Superior temporal gyrus (tissue), 1 donor: ENCODE data around the gene FRG2B.
"Not testable (repeated sequence)": the region's sequence is repeated elsewhere in the genome, so short reads cannot be mapped to it uniquely, and the experiment has no call there.

Source experiments
- DNase-seq: peaks from one replicate; pipeline ENCODE4 v3.0.0-alpha.2; 2016; ENCODE audit errors: extremely low spot score

FRG2B gene

DNA sequence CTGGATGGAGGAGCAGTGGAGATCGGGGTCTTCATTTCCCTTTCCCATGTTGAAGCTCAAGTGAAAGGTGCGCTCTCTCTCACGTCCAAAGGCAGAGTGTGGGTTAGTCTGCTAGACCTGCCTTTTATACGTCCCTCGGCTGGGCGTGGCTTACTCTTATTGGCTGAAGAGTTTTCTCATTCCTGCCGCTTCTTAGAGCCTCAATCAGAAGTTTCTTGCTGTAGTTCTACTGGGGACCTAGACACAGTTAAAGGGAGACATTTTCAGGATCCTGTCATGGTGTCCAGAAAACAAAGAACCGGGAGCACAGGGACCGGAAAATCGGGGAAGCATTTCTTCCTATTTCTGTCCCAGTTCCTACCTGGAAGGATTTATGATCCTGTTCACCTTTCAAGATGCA, at the start of gene FRG2B:
Gene FRG2B, minus strand, starts transcription at position 101 of the 400 bp plus-strand sequence. Its CDS starts 53 bp downstream, at position 48.
- not testable (repeated sequence) for DNase-seq

GRCh38 chr10:133667446-133667845, 40.9 kb upstream of the FRG2B start:
- DNase-seq, result not testable (repeated sequence)

GRCh38 chr10:133663544-133664160, 37.1 kb upstream of the FRG2B start:
- DNase-seq, result not testable (repeated sequence)

DNA sequence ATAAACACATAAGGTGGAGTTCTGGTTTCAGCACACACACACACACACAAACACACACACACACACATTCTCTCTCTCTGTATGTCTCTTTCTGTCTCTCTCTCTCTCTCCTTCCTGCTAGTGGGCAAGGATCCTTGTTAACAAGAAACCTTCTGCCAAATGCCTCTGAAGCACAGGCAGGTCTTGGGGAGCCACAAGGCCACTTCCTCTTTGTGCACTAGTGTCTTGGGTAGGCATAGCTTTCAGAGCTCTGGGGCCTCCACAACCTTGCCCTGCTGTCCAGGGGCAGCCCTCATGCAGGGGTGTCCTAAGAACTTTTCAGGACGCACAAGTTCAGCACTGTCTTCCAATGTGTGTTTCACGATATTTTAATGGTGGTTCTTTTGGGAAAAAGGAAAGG, 34.5 kb upstream of the FRG2B start:
- not testable (repeated sequence) for DNase-seq

DNA sequence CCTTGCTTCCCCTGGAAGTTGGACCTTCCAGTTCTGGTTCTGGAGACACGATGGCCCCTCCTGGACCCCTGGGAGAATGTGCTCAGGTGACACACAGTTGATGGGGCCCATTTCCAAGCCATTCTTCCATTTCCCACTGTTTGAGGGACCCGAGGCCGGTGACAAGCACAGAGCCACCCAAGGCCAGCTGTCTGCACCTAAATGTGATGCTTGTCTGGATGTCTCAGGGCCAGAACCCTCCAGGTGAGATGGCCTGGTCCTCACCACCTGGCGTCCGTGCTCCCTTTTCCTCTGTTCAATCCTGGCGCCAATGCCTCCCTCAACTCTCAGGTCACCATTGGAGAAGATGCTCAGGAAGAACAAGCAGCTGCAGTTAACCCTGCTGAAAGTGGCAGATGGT, 33.9 kb upstream of the FRG2B start:
- not testable (repeated sequence) for DNase-seq

GRCh38 chr10:133657276-133657675, 30.7 kb upstream of the FRG2B start:
- not testable (repeated sequence) for DNase-seq

- not testable (repeated sequence) for DNase-seq
Measured at GRCh38 chr10:133648872-133649455, 22.4 kb upstream of the FRG2B start.

DNA sequence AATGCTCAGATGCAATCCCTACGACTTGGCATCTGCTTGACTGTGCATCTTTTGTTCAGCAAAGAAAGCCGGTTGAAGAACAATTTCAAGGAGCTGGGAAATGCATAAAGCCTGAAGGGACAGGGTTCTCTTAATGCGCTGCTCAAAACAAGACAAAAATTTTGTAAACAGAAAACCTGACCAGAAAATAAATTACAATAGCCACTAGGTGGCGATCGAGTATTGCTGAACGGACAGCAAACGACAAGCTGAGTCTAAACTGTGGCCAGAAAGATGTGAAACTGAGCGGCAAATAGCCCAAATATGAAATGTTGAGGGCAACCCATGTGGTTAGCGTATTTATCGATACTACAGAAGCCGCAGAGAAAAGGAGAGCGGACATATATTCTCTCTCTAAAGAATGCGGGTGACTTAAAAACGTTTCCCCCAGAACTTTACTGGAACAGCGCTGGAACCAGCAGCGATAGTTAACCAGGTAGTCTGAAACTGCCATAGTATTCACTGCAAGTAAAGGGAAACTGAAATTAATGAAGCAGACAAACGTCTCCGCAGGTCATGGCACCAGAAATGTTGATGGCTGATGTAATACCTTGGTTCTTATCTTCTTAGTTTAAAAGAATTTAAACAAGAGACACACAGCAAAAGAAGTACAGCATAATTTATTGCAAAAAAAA, 20.6 kb upstream of the FRG2B start:
- not testable (repeated sequence) for DNase-seq

GRCh38 chr10:133637846-133638235, 11.2 kb upstream of the FRG2B start:
- not testable (repeated sequence) for DNase-seq

DNA sequence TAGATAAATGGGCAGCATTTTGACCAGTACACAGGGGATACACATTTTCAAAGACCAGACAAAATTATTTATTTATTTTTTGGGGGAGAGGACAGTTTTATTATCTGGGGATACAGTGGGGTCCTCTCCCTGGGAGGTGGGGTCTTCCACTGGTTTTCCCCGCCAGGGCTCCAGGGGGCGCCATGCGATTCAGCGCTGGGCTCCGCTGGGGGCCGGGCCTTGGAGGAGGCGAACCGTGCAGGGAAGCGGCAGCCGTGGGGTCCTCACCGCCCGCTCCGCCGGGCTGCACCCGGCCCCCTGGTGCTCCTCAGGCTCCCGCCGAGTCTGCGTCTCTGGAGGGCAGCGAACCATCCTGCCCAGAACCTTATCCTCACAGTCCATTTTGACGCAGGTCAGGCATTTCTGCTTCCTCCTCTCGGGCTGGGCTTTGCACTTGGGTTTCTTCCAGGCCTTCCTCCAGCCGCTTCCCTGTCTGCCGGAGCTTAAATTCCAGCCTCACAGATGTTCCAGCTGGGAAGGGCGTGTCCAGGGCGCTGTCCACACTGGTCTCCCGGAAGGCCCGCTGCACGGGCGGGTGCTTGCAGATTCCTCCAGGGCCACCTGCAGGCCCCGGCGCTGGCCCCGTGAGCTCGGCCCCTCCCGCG, 10.7 kb upstream of the FRG2B start:
- not testable (repeated sequence) for DNase-seq

GRCh38 chr10:133630723-133631249, 4.2 kb upstream of the FRG2B start:
- DNase-seq, result not testable (repeated sequence)

GRCh38 chr10:133622544-133622943, 4.1 kb downstream of the FRG2B start:
- DNase-seq, result not testable (repeated sequence)

DNA sequence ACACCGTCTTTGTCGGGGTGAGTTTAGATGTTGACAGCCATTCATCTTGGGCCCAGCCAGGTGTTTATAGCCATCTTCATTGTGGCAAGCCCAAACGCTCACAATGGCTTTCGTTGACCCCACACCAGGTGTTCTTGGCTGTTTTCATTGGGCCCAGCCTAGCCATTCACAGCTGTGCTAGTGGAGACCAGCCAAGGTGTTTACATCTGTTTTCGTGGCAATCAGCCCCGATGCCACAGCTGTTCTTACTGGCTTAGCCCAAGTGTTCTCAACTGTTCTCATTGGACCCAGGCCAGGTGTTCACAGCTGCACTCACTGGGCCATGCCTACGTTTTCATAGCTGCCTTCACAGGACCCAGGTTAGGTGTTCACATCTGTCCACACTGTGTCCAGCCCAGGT, 7.7 kb downstream of the FRG2B start:
- DNase-seq, result no peak

DNA sequence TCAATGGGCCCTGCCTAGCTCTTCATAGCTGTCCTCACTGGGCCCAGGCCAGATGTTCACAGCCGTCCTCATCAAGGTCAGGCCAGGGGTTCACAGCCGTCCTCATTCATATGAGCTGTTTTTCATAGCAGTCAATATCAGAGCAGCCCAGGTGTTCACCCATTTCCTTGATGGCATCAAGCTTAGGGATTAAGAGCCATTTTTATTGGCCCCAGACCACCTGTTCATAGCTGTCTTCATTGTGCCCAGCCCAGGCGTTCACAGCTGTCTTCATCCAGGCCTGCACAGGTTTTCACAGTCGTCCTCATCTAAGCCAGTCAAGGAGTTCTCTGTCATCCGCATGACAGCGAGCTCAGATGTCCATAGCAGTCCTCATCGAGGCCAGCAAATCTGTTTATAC, 9.4 kb downstream of the FRG2B start:
- no peak for DNase-seq

DNA sequence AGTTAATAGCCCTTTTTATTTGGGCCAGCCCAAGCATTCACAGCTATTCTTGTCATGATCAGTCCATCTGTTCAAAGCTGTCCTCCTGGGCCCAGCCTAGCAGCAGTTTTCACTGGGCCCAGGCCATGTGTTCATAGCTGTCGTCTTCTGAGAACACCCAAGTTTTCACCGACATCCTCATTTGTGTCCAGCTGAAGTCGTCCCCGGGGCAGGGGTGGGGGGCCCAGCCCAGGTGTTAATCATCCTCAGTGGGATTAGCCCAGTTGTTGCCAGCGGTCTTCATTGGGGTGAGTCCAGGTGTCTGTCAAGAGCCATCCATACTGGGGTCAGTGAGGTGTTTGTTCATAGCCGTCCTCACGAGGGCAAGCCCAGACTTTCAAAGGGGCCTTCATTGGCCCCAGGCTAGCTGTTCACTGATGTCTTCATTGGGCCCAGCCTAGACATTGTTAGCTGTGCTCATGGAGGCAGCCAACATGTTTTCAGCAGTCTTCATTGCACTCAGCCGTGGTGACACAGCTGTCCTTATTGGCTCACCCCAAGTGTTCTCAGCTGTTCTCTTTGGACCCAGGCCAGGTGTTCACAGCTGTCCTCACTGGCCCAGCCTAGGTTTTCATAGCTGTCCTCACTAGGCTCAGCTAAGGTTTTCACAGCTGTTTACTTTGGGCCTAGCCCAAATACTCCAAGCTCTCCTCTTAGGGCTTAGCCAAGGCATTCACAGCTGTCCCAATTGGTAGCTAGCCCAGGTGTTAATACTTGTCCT, 10.0 kb downstream of the FRG2B start:
- no peak for DNase-seq

- DNase-seq, result no peak
Measured at GRCh38 chr10:133614830-133615580, 11.6 kb downstream of the FRG2B start.

GRCh38 chr10:133613699-133614098, 12.9 kb downstream of the FRG2B start:
- DNase-seq, result no peak

GRCh38 chr10:133611079-133611478, 15.5 kb downstream of the FRG2B start:
- DNase-seq, result no peak

DNA sequence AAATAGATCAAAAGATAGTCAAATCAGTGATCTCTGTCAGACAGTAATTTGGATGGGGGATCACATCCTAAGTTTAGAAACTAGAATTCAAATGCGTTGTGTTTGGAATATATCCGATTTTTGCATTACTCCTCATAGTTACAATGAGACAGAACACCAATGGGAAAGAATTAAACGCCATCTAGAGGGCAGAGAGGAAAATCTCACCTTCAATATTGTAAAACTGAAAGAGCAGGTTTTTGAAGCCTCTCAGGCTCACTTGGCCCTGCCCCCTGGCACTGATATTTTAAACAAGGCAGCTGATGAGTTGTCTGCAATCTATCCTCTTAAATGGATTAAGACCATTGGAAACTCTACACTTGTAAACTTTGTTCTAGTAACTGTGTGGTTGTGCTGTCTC, 17.7 kb downstream of the FRG2B start:
- peak; percentile 78 for DNase-seq

GRCh38 chr10:133603434-133603833, 23.2 kb downstream of the FRG2B start:
- DNase-seq, result not testable (repeated sequence)

DNA sequence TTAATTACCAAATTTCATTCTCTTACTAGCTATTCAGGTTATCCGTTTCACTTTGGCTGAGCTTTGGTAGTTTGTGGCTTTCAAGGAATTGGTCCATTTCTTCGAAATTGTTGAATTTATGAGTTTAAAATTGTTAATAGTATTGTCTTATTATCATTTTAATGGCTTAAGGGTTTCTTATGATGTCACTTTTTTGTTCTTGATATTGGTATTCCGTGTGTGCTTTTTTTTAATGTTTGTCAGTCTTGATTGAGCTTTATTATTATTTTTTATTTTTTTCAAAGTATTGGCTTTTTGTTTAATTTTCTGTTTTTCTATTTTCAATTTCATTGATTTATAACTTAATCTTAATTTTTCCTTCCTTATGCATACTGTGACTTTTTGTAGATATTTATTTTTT, 25.9 kb downstream of the FRG2B start:
- DNase-seq, result no peak
